Subcutaneous adipose tissue (tissue), 4 donors: ENCODE measurements around the gene ADAM12. TPM values are rescaled to one million over a fixed set of nuclear protein-coding genes. Genes with fewer than 3 reads are reported as not detected.

Source experiments
- CTCF ChIP-seq: fragments of 450-650 bp; IDR thresholded peaks from one replicate; pipeline ENCODE4 v1.5.1; 2016; ENCODE audit warnings: low read depth, mild to moderate bottlenecking, control low read depth, antibody characterized with exemption, moderate library complexity
- total RNA-seq, 4 donors: library from RNA; depleted of rRNA; stranded (reverse); fragments of >200 nt; gene quantifications; one replicate each; pipeline ENCODE4 v1.1.0, GENCODE V29; 2016

The ADAM12 gene
- total RNA-seq, 4 donors from 2014 or later, result 11.5 to 20.4 (median 14.5) TPM

GRCh38 chr10:126090443-126090842, 297.8 kb downstream of the ADAM12 start:
- TF ChIP-seq CTCF, result no peak

- TF ChIP-seq CTCF, result no peak
Observed at GRCh38 chr10:126087796-126088505, 300.3 kb downstream of the ADAM12 start.

GRCh38 chr10:126087153-126087680, 301.1 kb downstream of the ADAM12 start:
- no peak for TF ChIP-seq CTCF

GRCh38 chr10:126085806-126086205, 302.5 kb downstream of the ADAM12 start:
- TF ChIP-seq CTCF, result no peak

GRCh38 chr10:126084369-126084768, 303.9 kb downstream of the ADAM12 start:
- TF ChIP-seq CTCF, result no peak

GRCh38 chr10:126083009-126083408, 305.3 kb downstream of the ADAM12 start:
- no peak for TF ChIP-seq CTCF

GRCh38 chr10:126081841-126082466, 306.3 kb downstream of the ADAM12 start:
- TF ChIP-seq CTCF, result no peak
